ENCODE results near the gene HIVEP3.

The HIVEP3 gene

DNA sequence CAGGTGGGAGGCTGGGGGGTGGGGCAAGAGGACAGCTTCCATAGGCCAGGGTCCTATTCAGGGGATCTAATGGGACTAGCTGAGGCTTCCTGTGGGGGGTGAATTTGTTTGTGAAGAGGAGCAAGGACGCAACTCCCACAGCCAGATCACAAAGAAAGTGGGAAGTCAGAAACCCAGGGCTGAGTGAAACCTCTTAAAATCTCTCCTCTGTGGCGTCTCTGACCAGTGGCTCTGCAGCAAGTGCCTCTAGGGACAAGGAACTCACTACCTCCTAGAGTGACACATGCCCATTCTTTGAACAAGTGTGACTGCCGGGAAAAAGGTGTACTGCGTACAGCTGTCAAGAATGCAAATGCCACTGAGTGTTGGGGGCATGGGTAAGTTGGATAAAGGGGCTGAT is 187.9 kb downstream of the HIVEP3 start:
- DNase-seq (ENCODE audit: low spot score), result no peak

DNA sequence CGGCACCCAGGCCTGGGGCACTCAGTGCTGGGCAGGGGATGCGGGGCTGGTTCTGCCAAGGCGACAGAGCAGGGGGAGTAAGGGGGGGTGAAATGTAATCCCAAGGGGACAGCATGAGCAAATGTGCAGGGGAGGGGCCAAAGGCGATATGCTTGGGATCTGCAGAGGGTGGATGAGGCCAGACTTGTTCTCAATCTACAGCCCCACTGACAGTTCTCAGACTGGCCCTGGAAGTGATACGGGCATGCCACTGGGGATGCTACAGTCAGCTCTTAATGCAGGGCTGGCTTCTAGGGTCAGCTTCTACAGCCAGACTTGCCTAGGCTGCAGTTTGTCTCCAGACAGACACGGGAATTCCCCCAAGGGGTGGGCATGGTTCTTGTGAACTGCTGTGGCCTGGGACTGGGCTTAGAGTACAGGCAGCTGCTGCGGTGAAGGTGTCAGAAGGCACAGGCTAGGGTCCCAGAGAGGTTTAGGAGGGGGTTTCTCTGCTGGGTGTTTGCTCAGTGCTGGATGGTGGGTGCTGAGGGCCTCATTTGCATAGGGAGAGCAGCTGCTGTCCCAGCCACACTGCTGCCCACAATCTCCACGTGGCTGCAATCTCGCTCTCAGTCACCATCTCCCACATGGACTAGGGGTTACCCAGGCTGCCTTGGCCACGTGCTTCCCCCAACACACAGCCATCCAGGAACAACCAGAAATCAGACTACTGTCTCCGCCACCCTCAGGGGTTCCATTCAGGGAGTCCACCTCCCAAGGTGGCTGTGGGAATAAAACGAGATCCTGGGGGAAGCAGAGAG is 190.1 kb downstream of the HIVEP3 start:
- DNase-seq (ENCODE audit: low spot score), result no peak

DNA sequence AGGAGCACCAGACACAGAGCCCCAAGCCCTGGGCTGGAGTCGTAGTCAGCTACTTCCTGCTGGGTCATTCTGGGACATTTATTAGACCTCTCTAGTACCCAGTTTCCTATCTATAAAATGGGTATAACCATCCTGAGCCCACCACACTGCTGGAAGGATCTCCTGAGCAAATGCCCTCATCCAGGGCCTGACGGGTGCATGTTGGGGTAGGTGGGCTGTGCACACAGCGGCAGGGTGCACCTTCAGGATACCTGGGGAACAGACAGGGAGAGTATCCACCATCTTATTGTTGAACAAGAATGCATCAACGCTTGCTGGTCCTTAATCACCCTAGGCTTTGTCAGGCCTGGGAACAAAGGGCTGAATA is 191.0 kb downstream of the HIVEP3 start:
- DNase-seq (ENCODE audit: low spot score), result no peak

DNA sequence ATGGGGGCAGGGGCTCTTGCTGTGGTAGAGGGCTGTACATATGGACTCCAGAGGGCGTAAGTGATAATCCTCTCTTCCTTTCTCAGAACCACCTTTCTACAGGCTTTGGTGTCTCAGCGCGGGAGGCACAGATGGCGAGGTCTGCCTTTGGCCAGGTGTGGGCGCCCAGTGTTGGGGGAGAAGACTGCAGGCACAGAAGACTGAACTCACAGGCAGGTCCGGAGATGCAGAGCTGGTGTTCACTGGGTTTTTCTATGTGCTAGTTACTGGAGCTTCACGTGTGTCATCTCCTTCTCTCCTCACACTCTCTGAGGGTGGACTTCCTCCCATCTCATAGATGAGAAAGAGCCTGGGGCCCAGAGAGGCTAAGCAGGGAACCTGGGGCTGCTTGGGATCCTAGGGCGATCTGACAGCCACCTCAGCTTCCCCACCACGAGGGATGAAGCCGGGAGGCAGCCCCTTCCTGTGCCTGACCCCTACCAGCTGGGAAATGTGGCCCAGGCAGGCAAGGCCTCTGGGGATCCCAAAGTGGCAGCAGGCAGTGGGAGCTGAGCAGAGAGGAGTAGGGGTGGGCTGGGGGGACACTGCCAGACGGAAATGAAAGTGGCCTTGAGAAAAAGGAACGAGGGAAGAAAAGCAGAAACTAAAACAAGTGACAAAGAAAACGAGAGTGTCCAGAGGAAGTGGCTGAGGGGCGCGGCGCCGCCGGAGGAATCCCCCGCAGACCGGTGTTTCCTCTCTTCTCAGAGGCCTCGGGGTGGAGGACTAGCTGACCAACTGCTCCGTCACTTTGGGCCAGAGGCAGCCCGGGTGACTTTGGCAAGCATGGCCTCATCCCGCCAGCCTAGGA is 191.6 kb downstream of the HIVEP3 start:
- no peak for DNase-seq (ENCODE audit: low spot score)

DNA sequence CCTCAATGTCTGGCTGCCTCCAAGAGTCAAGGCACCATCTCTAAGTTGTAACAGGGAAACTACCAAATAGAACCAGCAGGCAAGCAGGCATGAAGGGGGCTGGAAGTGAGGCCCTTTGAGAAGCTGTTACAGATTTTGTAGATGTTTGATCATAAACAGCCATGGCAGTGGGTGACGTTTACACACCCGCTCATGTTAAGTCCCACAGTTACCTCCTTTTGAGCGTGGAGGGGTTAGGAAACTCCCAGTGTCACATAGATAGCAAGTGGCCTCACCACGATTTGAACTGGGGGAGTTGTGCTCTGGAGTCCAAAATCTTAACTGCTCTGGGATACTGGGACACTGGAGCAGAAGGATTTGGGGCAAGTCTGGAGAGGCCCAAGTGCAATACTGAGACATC is 192.4 kb downstream of the HIVEP3 start:
- no peak for DNase-seq (ENCODE audit: low spot score)

DNA sequence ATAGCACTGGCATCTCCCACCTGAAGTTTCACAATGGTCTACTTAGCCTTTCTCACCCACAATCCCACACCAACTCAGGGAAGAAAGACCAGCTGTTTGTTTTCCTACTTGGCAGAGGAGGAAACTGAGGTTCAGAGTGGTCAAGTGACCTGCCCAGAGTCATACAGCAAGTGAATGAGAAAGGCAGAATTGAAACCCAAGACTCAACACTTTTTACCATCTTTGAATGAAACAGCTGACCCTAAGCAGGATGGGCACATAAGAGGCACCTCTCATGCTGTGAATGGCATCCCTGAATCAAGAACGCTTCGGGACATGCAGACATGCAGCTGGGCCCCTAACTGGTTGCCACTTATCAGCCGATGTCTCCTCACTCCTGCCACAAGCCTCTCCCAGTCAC is 193.8 kb downstream of the HIVEP3 start:
- DNase-seq (ENCODE audit: low spot score), result no peak

DNA sequence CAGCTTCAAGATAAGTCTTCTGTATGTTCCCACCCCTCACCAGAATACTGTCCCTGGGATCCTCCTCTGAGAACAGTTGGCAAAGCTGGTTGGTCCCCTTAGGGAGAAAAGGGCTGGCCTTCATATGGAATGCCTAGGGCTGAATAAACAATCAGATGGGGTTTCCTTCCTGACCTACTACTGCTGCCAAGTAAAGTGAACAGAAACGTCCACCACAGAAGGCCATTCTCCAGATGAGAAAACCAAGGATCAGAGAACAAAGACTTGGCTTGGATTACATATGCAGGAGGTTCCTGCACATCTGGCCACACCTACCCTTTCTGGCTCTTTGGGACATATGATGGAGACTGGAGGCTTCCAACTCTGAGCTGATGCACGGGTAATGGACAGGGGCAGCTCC is 194.5 kb downstream of the HIVEP3 start:
- no peak for DNase-seq (ENCODE audit: low spot score)

DNA sequence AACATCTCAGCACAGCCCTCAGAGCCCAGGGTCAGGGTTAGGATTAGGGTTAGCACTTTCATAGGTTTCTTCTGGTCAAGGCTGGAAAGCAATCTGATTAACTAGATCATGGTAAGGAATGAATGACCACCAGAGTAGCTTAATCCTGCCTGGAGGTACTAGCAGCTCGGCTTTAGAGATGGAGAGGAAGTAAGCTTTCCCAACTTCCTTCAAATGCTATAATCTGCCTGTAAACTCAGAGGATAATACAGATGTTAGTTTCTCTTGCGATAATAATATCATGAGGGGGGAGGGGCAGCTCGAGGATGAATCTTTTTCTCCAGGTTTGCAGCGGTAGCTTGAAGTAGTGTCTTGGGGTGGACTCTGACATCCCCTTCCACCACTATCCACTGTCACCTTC is 194.9 kb downstream of the HIVEP3 start:
- DNase-seq (ENCODE audit: low spot score), result no peak

DNA sequence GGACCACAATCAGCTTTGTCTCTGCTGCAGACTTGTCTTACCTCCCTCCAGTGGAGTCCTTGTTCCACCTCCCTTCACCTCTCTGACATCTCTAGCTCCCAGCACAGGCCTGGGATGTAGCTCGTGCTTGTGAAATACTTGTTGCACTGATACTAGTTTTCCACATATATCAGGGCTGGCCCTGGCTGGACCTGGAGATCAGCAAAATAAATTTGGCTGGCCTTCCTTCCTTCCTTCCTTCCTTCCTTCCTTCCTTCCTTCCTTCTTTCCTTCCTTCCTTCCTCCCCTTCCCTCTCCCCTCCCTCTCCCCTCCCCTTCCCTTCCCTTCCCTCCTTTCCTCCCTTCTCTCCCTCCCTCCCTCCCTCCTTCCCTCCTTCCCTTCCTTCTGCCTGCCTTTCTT is 196.5 kb downstream of the HIVEP3 start:
- no peak for DNase-seq (ENCODE audit: low spot score)

DNA sequence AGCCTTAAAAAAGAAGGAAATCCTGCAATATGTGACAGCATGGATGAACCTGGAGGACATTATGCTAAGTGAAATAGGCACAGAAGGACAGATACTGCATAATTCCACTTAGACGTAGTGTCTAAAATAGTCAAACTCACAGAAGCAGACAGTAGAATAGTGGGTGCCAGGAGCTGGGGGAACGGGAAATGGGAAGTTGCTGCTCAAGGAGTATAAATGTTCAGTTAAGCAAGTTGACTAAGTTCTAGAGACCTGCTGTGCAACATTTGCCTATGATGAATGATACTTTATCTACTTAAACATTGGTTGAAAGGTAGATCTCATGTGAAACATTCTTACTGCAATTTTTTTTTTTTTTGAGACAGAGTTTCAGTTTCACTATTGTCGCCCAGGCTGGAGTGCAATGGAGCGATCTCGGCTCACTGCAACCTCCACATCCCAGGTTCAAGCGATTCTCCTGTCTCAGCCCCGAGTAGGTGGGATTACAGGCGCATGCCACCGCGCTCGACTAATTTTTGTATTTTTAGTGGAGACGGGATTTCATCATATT is 197.8 kb downstream of the HIVEP3 start:
- DNase-seq (ENCODE audit: low spot score), result no peak

DNA sequence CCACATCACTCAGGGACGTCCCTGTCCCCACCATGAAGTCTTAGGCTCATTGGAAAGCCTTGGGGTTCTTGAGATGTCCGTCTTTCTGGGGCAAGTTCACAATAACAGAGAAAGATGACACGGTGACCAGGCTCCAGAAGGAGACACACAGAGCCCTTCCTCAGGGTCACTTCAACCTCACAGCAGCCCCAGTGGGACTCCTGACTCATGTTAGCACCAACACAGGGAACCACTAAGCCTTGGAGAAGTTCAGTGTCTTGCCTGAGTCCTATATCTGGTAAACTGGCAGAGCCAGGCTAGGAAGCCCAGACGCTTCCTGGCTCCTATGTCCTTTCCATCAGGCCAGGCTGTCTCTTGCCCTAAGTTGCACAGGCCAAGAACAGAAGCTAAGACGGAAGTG is 199.1 kb downstream of the HIVEP3 start:
- no peak for DNase-seq (ENCODE audit: low spot score)

DNA sequence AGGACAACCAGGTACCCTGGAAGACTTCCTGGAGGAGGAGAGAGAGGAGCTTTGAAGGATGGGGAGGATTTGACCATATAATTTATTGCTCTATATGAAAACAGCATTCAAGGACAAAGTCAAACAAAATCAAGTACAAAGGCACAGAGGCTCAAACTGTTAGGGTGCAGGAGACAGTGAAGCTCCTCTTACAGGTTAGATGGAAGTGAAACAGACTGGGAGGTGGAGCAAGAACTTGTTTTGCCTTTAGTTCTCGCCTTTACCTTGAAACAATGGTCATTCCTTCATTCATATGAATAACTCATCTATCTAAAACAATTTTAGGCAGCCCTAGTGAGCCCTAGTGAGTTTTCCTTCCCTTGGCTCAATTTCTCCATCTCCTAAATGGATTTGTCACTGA is 199.6 kb downstream of the HIVEP3 start:
- no peak for DNase-seq (ENCODE audit: low spot score)

DNA sequence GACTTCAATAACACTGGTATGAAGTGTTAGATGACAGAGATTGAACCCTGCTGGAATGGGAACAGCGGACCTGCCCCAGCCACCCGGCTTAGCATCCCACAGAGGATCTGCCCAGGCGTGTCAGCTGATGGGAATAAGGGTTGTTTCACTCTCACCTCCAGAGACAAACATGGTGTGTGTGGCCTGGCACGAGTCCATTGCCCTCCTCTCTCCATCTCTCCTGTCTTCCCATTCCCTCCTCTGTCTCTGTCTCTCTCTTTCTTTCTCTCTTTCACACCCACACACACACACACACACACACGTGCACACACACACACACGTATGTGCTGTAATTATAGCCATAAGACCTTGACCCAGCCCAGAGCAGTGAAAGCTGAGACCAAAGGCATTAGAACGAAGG is 200.2 kb downstream of the HIVEP3 start:
- no peak for DNase-seq (ENCODE audit: low spot score)

DNA sequence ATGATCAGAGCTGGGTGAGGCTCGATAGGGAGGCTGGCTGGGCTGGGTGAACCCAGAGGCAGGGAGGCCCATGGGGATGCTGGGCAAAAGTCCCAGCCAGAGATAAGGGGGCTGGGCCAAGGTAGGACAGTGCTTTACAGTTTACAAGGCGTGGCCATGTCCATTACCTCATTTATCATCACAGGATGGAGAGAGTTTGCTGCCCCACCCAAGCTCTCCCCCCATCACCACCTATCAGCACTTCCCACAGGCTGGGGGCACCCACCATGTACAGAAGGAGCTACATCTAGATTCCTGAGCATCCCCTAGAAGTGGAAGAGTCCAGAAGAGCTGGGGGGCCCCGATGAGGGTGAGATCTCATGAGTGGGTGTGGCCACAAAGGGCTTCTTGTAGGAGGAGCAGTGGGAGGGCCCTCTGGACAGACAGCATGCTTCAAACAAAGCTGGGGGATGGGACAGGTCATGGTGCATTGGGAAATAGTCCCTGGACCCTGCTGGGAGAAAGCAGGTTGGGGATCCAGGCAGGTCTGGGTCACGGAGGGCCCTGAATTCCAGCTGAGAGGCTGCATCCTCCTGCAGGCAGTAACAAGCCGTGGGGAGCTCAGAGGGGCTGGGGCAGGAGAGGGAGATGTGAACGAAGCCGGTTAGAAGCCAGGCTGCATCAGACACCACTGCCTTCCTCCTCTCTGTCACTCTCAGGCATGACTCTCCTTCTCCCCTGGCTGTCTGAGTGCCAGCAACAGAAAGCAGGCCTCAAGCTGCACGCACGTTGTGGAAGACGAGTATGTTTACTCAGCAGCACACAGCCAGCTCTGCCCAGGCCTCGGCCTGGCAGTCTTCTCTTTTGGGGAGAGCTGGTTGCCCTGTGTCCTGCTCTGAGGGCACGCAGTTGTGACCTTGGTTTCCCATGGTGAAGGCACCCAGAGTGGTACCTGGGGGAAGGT is 202.3 kb downstream of the HIVEP3 start:
- DNase-seq (ENCODE audit: low spot score), result no peak

DNA sequence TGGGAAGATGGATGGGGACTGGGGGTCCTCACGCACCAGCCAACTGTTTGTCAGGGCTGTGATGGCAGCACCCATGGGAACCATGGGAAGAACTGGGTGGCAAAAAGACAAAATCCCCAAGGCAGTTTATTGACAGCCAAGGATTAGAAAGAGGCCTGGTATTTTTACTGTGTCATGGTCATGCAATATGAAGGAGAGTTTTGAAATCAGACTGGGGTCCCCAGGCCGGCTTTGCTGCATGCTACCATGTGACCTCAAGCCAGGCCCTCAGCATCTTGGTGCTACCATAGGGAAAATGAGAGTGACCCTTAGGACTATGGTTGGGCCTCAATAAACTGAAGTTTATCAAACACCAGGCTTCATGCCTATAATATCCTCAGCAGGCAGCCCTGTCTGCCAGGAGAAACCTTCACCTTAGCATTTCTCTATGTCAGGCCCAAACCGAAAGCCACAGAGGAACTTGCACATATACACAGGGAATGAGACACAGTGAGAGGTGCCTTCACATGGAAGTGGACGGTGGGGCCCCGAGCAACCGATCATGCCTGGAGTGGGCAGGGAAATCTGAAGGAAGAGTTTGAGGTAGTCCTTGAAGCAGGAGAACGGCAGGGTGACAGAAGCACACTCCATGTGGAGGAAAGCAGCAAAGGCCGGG is 203.2 kb downstream of the HIVEP3 start:
- DNase-seq (ENCODE audit: low spot score), result no peak

DNA sequence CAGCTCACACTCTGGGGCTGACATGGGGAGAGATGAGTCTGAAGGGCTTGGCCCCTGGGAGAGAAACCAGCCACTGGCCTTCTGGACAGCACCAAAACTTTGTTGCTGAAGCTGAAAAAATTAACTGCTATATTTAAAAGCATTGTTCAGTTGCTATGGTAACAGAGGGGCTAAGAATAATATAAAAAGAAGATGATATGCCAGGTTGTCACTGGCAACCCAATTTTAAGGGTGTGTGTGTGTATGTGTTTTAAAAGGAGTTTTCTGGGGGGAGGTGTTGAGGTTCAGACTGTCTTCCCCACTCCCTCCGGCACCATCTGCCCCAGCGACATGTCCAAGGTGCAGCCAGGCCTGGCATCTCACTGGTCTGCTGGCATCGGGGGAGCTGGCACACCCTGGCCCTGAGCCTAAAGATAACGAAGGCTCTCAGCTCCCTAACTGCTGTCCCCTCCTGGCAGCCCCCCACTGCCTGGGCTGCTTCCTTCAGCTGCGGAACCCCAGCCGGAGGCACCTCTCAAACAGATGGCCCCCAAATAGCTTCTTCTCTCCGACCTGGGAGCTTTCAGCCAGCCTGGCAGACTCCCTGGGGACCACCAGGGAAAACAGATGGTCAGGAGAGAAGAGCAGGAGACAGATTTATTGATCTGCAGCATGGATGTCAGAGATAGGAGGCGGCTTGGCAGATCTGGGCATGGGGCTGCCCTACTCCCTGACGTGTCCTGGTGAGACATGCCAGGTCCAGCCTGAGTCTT is 203.9 kb downstream of the HIVEP3 start:
- peak; percentile 4 for DNase-seq (ENCODE audit: low spot score)

DNA sequence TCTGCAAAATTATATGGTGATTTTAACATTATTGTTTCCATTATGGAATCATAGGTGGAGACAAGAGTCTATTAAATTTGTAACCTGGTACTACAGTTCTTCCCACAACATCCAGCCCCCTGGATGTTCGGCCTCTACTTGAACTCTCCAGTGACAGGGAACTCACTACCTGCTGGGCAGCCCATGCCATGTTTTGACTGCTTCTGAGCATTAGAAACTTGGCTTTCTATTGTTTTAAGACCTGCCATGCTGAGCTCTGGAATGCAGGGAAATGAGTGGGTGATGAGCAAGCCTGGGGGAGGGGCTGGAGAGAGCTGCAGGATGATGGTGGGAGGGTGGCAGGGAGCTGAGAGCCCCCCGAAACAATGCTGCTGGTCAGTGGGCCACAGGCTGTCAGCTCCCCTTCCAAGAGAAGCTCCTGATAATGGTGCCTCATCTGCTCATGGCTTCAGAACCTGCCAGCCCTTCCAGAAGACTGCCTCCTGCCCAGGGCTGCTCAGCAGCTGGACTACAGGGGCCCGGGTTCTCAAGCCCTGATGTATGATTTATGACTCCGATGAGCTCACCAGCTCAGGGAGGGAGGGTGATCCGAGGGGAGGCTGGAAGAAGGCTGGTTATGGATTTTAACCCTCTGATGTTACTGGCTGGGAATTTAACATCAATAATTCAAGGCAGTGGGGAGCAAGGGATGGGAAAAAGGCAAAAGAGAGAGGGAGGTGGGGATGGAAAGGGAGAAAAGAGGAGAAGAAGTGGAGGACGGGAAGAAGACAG is 205.0 kb downstream of the HIVEP3 start:
- peak; percentile 87 for DNase-seq (ENCODE audit: low spot score)

DNA sequence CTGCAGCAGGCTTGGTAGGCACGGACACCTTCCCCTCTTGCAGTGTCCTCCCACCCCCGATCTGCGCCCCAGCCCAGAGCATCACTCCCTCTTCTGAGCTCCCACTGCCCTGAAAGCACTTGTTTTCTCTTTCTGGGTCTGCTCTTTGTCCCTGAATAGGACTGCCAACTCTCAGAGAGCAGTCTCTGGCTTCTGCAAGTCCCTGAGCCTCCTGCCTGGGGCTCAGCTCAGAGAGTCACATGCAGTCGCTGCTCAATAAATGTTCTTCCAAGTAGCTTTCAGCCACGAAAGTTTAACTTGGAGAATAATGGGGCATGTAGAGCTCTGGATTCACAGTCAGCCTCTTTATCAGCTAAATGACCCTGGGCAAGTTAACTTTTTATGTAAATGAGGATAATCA is 205.6 kb downstream of the HIVEP3 start:
- DNase-seq (ENCODE audit: low spot score), result no peak

DNA sequence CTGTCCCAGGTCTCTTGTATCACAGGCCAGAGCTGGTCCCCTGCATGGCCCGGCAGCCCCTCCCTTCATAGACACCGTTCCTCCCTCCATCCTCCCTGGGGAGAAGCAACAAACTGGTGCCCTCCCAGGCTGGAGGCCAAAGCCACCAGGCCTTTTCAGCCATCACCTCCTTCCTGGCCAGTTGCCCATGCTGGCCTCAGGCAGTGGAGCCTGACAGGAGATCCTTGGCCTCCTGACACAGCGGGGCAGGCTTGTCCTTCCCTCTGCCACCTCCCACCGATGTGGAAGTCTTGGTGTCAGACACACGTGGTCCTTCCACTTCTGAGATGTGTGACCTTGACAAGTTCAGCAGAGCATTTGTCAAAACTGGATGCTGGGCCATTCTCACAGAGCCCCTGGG is 206.0 kb downstream of the HIVEP3 start:
- DNase-seq (ENCODE audit: low spot score), result peak; percentile 81

DNA sequence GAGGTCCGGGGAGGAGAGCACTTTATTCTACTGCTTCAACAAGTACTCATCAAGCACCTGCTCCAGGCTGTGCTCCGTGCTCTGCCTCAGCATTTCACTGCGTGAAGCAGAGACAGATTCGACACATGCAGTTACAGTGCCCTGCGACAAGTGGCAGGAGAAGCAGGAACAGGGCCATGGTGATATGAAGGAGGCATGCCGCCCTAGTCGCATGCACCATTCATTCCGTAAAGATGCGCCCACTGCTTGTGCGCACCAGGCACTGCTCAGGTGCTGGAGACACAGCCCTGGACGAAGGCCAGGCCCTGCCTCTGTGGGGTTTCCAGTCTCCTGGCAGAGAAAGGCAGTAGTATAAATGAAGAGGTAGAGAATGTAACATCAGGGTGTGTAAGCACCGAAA is 206.6 kb downstream of the HIVEP3 start:
- DNase-seq (ENCODE audit: low spot score), result no peak

All from kidney tubule cell (primary cell).